ENCODE measurements around the gene CADPS. TPM values are rescaled to one million over a fixed set of nuclear protein-coding genes. Genes with fewer than 3 reads are reported as not detected.

The CADPS gene
- total RNA-seq, 1 donor from 2014 or later, result 2.7 TPM

DNA sequence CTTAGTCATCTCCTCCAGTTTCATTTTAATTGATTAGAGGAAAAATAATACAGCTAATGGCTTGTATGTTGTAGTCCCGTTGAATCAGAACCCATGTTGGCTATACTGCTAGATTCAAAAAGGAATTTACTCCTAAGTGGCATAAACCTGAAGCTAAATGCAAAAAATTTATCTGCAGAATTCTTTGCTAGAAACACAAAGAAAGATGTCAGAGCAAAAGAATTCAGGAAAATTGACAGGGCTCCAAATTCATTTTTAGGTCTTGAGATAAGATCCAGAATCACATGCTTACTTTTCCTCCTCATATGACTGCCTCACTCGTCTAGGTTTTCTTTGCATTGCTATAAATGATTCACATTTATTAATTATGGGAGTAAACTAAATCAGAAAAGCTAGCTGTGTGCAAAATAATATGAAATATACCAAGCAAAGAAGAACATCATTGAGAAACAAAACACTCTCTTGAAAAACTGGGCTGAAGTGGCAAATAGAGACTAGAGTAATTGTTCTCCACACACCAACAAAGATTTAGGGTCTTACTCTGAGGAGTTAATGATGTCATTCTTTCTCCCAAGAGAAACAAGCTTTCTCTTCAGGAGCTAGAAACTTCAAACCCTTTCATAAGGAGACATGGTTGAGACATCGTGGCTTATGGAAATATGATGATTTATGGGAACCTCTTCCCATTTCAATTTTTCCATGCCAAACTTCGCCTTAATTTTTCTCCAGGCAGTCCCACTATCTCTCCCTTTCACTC is 407.1 kb downstream of the CADPS start:
- intact Hi-C loops (cut with DNase I), result no loop called here
- H3K4me1 ChIP-seq, result no peaks in the 10 kb centered on the region
- ATAC-seq, result no peak
- H3K4me3 ChIP-seq, result no peak overlapping the region
- DNase-seq, result no peak
- no peaks in the 10 kb centered on the region for H3K9me3 ChIP-seq
- TF ChIP-seq, protein P1, sequence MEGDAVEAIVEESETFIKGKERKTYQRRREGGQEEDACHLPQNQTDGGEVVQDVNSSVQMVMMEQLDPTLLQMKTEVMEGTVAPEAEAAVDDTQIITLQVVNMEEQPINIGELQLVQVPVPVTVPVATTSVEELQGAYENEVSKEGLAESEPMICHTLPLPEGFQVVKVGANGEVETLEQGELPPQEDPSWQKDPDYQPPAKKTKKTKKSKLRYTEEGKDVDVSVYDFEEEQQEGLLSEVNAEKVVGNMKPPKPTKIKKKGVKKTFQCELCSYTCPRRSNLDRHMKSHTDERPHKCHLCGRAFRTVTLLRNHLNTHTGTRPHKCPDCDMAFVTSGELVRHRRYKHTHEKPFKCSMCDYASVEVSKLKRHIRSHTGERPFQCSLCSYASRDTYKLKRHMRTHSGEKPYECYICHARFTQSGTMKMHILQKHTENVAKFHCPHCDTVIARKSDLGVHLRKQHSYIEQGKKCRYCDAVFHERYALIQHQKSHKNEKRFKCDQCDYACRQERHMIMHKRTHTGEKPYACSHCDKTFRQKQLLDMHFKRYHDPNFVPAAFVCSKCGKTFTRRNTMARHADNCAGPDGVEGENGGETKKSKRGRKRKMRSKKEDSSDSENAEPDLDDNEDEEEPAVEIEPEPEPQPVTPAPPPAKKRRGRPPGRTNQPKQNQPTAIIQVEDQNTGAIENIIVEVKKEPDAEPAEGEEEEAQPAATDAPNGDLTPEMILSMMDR (IDR thresholded peaks at IDR 0.05), result no peak
- H3K27me3 ChIP-seq (ENCODE audit: low read depth), result no peaks in the 10 kb centered on the region
- H3K36me3 ChIP-seq, result no peaks in the 10 kb centered on the region
- H3K27ac ChIP-seq, result no peak overlapping the region

DNA sequence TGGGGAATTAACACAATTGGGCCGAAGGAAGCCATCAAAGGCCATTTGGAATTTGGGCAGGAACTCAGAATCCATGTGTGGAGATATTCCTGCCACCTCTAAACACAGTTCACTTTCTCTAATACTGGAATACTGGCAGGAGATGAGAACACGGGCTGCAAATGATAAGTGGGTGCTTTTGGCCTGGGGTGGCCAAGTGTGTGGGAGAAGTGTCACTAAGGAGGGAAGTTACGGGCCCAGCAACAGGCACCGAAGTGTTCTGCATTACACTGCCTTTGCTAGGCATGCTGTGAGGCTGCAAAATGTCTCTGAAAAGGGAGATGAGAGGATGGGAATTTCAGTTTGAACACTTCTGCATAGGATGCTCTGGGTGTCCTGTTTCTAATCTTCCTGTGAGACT is 412.4 kb downstream of the CADPS start:
- intact Hi-C loops (cut with DNase I), result no loop called here
- TF ChIP-seq, protein P1 (IDR thresholded peaks at IDR 0.05), result no peak
- H3K36me3 ChIP-seq, result no peaks in the 10 kb centered on the region

DNA sequence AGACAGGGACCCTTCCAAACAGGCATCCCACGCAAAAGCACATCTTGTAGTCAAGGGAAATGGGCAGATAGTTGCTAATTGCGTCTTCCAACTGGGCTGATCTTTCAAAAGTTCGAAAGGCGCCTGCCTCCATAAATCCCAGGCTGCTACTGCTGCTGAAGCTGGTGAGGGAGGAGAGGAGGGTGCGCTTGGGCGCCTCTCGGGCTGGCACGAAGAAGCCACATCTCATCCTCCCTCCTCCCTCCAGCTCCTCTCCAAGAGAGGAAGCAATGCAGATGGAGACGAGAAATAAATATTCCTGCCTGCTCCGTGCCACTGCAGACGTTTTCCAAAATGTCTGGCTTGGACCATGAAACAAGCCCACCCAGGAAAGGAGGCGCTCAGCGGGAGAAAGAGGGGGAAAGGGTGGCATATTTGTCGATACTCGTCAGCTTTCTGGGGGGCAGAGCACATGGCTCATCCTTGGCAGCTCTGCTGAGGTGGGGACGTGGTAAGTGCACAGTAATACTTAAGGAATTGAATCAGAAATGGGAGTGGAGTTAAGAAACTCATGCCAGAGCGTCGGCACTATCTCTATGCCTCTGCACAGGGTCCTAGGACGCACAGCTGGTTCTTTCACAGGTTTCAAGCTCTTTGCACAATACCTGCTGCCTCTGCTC is 413.0 kb downstream of the CADPS start:
- H3K4me3 ChIP-seq, result no peak overlapping the region
- no peaks in the 10 kb centered on the region for H3K9me3 ChIP-seq
- intact Hi-C loops (cut with DNase I), result no loop called here
- ATAC-seq (no peak), DNase-seq (no peak)
- TF ChIP-seq, protein P1 (IDR thresholded peaks at IDR 0.05), result no peak
- no peak overlapping the region for H3K27ac ChIP-seq
- no peaks in the 10 kb centered on the region for H3K27me3 ChIP-seq (ENCODE audit: low read depth)
- no peaks in the 10 kb centered on the region for H3K36me3 ChIP-seq
- H3K4me1 ChIP-seq, result no peaks in the 10 kb centered on the region

More for the DNA sequence above, 412.4 kb downstream of the CADPS start:
- Histone ChIP-seq H3K4me1 (no peaks in the 10 kb centered on the region), H3K4me3 (no peak overlapping the region), H3K27me3 (ENCODE audit: low read depth) (no peaks in the 10 kb centered on the region), H3K27ac (no peak overlapping the region), H3K9me3 (no peaks in the 10 kb centered on the region)
- ATAC-seq (no peak), DNase-seq (no peak)

DNA sequence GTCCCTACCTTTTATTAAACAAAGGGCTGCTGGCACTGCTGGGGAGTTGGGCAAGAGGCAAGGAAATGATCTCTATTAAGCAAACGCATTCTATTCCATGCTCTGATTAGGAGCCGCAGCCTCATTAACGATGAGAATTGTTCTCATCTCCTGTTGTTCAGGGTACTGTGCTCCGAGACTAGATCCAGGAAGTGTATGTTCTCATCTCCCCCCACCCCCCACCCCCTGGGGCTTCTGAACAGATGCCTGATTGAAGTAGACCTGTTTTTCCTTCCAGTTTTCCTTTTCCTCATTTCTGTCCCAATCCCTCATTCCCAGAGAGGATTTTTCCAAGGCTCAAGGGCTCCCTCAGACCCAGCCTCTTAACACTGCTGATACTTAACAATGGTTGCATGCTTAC is 420.3 kb downstream of the CADPS start:
- Histone ChIP-seq H3K4me3 (no peak overlapping the region), H3K27ac (no peak overlapping the region), H3K4me1 (no peaks in the 10 kb centered on the region), H3K36me3 (no peaks in the 10 kb centered on the region), H3K9me3 (no peaks in the 10 kb centered on the region), H3K27me3 (ENCODE audit: low read depth) (no peaks in the 10 kb centered on the region)
- DNase-seq (no peak), ATAC-seq (no peak)
- TF ChIP-seq, protein P1 (IDR thresholded peaks at IDR 0.05), result no peak
- intact Hi-C loops (cut with DNase I), result no loop called here

DNA sequence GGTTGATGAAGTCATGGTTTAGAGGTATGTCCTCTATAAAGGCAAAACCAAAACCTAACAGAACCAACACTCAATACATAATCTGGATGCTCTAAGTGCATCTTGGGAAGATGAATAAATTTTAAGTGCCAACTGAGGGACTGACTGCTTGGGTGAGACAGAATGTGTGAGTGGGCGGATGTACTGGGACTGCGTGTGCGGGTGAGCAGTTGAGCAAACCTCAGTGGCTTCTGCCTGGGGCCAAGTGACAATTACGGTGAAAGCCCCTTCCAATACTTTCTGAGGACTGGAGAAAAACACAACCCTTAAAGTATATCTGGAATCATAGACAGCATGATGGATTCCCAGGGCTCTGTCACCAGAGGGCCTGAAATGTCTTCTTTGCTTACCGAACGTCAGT is 421.8 kb downstream of the CADPS start:
- Histone ChIP-seq H3K27me3 (ENCODE audit: low read depth) (no peaks in the 10 kb centered on the region), H3K9me3 (no peaks in the 10 kb centered on the region), H3K4me1 (no peaks in the 10 kb centered on the region), H3K4me3 (no peak overlapping the region), H3K36me3 (no peaks in the 10 kb centered on the region), H3K27ac (no peak overlapping the region)
- intact Hi-C loops (cut with DNase I), result no loop called here
- DNase-seq, result no peak
- TF ChIP-seq, protein P1 (IDR thresholded peaks at IDR 0.05), result no peak
- ATAC-seq, result no peak
